OCI-LY7 (cell line): ENCODE results near the gene SND1. TPM values are rescaled to one million over a fixed set of nuclear protein-coding genes. Genes with fewer than 3 reads are reported as not detected.

Experiments
- BruUV-seq: library from RNA; stranded (reverse); fragments of 400-500 nt; replicated peaks from 2 replicates; lab custom pipeline; 2021; lab: Mats Ljungman, UMichigan
- CTCF ChIA-PET: fragments of 300-600 bp; sonication (Branson Sonifier 250); formaldehyde crosslinking; loops from one replicate; lab custom pipeline; 2022; ENCODE audit warnings: antibody characterized with exemption; ENCODE audit not compliant: unreplicated experiment; lab: Charles Lee
- POLR2A ChIA-PET: fragments of 300-600 bp; sonication (Branson Sonifier 250); formaldehyde crosslinking; loops from one replicate; lab custom pipeline; 2022; ENCODE audit warnings: antibody characterized with exemption; lab: Charles Lee
- DNase-seq: peaks from one replicate; pipeline ENCODE4 v3.0.0-alpha.2; 2015; ENCODE audit warnings: low spot score
- H2AFZ ChIP-seq: fragments of 200-600 bp; sonication (generic), shearing (Covaris generic); 2 replicates; pipeline ENCODE4 v1.6.1; 2014; ENCODE audit warnings: mild to moderate bottlenecking, antibody characterized with exemption, low read length, moderate library complexity
- H3K27ac ChIP-seq: fragments of 200-600 bp; sonication (generic); 2 replicates; pipeline ENCODE4 v1.5.1; 2014; ENCODE audit warnings: mixed run types, low read depth, mild to moderate bottlenecking, moderate library complexity, low read length, inconsistent platforms; ENCODE audit not compliant: poor library complexity, severe bottlenecking
- H3K36me3 ChIP-seq: fragments of 200-600 bp; sonication (generic); 2 replicates; pipeline ENCODE4 v1.6.1; 2014; ENCODE audit warnings: mild to moderate bottlenecking, antibody characterized with exemption, low read length, moderate library complexity, mixed read lengths; ENCODE audit not compliant: insufficient read depth
- H3K4me1 ChIP-seq: fragments of 200-600 bp; sonication (generic); 2 replicates; pipeline ENCODE4 v1.5.1; 2014; ENCODE audit warnings: mild to moderate bottlenecking, low read length; ENCODE audit not compliant: insufficient read depth, poor library complexity, severe bottlenecking
- H3K4me2 ChIP-seq: fragments of 200-600 bp; sonication (generic); 2 replicates; pipeline ENCODE4 v1.6.1; 2014; ENCODE audit warnings: mild to moderate bottlenecking, low read length
- H3K4me3 ChIP-seq: fragments of 200-600 bp; sonication (generic); 2 replicates; pipeline ENCODE4 v1.5.1; 2014; ENCODE audit warnings: mild to moderate bottlenecking, low read depth, low read length; ENCODE audit not compliant: poor library complexity, severe bottlenecking
- H3K79me2 ChIP-seq: fragments of 200-600 bp; sonication (generic); 2 replicates; pipeline ENCODE4 v1.6.1; 2016; ENCODE audit warnings: low read depth, mild to moderate bottlenecking, low read length, moderate library complexity, mixed read lengths; ENCODE audit not compliant: insufficient read depth
- H3K9me2 ChIP-seq: fragments of 200-600 bp; sonication (generic); 2 replicates; pipeline ENCODE4 v1.6.1; 2016; ENCODE audit warnings: mild to moderate bottlenecking, low read length, mixed read lengths; ENCODE audit not compliant: insufficient read depth
- H3K9me3 ChIP-seq: fragments of 200-600 bp; sonication (generic); 2 replicates; pipeline ENCODE4 v1.6.1; 2014; ENCODE audit warnings: mild to moderate bottlenecking, mixed run types, low read length, mixed read lengths
- H4K20me1 ChIP-seq: fragments of 200-600 bp; sonication (generic); 2 replicates; pipeline ENCODE4 v1.6.1; 2014; ENCODE audit warnings: mild to moderate bottlenecking, antibody characterized with exemption, low read length, moderate library complexity, mixed read lengths; ENCODE audit not compliant: insufficient read depth
- CTCF ChIP-seq: fragments of 200-600 bp; sonication (generic); conservative IDR thresholded peaks from 2 replicates; pipeline ENCODE4 v1.5.1; 2014; ENCODE audit warnings: mild to moderate bottlenecking, antibody characterized with exemption, low read length, moderate library complexity, mixed read lengths
- EZH2phosphoT487 ChIP-seq: fragments of 200-600 bp; sonication (generic); IDR thresholded peaks from 2 replicates; pipeline ENCODE4 v1.6.1; 2018; ENCODE audit warnings: low read depth, borderline replicate concordance, mild to moderate bottlenecking, mixed run types, antibody characterized with exemption, low read length, moderate library complexity, mixed read lengths
- intact Hi-C: fragments of 100-400 bp; cut with micrococcal nuclease; formaldehyde crosslinking; loops from one replicate; pipeline ENCODE4 v1.10.0; 2022; ENCODE audit not compliant: unreplicated experiment
- total RNA-seq, 2 experiments: library from RNA; depleted of rRNA in 1 of 2; stranded (reverse); fragments of >200 nt in 1 of 2; shearing (Covaris generic) in 1 of 2; gene quantifications; 2 replicates each; pipeline ENCODE4 v1.2.3, GENCODE V29; 2014 to 2022

The SND1 gene
- total RNA-seq, 2 experiments from 2014 or later, result 111 to 221 TPM

GRCh38 chr7:127890726-127891125 is 238.7 kb downstream of the SND1 start:
- Histone ChIP-seq H3K27ac (no peak overlapping the region), H2AFZ (no peak overlapping the region), H3K36me3 (peaks cover 49% of the 10 kb centered on the region), H3K4me2 (no peak overlapping the region), H3K9me3 (no peaks in the 10 kb centered on the region), H4K20me1 (no peaks in the 10 kb centered on the region), H3K79me2 (no peaks in the 10 kb centered on the region), H3K4me1 (no peaks in the 10 kb centered on the region), H3K9me2 (no peaks in the 10 kb centered on the region), H3K4me3 (no peak overlapping the region)
- TF ChIP-seq CTCF (no peak), EZH2phosphoT487 (no peak)
- ChIA-PET POLR2A (no interaction called here), CTCF (no interaction called here)
- no TSS peak for BruUV-seq
- intact Hi-C loops, result no loop called here
- DNase-seq, result no peak

GRCh38 chr7:127891144-127891543 is 239.2 kb downstream of the SND1 start:
- Histone ChIP-seq H2AFZ (no peak overlapping the region), H3K36me3 (peaks cover 53% of the 10 kb centered on the region), H3K4me3 (no peak overlapping the region), H3K9me3 (no peaks in the 10 kb centered on the region), H3K27ac (no peak overlapping the region), H3K9me2 (no peaks in the 10 kb centered on the region), H3K4me2 (no peak overlapping the region), H3K79me2 (no peaks in the 10 kb centered on the region), H3K4me1 (no peaks in the 10 kb centered on the region), H4K20me1 (no peaks in the 10 kb centered on the region)
- POLR2A ChIA-PET, result no interaction called here
- no peak for TF ChIP-seq CTCF
- TF ChIP-seq EZH2phosphoT487, result no peak
- CTCF ChIA-PET, result no interaction called here
- no TSS peak for BruUV-seq
- intact Hi-C loops, result no loop called here
- DNase-seq, result no peak

- ChIA-PET POLR2A (no interaction called here), CTCF (no interaction called here)
- Histone ChIP-seq H3K9me3 (no peaks in the 10 kb centered on the region), H3K79me2 (no peaks in the 10 kb centered on the region), H3K4me3 (no peak overlapping the region), H3K9me2 (no peaks in the 10 kb centered on the region), H4K20me1 (no peaks in the 10 kb centered on the region; the same call in 1 of the 2 replicates), H3K4me1 (no peaks in the 10 kb centered on the region), H3K4me2 (no peak overlapping the region), H3K36me3 (peaks cover 61% of the 10 kb centered on the region), H2AFZ (no peak overlapping the region), H3K27ac (no peak overlapping the region)
- BruUV-seq, result no TSS peak
- DNase-seq, result no peak
- no peak for TF ChIP-seq EZH2phosphoT487
- TF ChIP-seq CTCF, result no peak
- intact Hi-C loops, result no loop called here
These were observed 240.0 kb downstream of the SND1 start for GRCh38 chr7:127891854-127892438.
